Mesendoderm (in vitro differentiated cells): ENCODE measurements around the gene AP1G2.
"Not testable (repeated sequence)": the region's sequence is repeated elsewhere in the genome, so short reads cannot be mapped to it uniquely, and the experiment has no call there.

ENCODE experiments used
- DNase-seq: peaks from one replicate; pipeline ENCODE4 v3.0.0; 2013
- H2AK5ac ChIP-seq: 2 replicates; pipeline ENCODE4 v1.6.1; 2013; ENCODE audit warnings: low read length, inconsistent platforms
- H2BK120ac ChIP-seq: 2 replicates; pipeline ENCODE4 v1.6.1; 2013; ENCODE audit warnings: low read depth, mild to moderate bottlenecking, low read length, moderate library complexity, mixed read lengths
- H2BK15ac ChIP-seq: replicated peaks from 2 replicates; pipeline ENCODE4 v1.6.1; 2013; ENCODE audit warnings: low read depth, mild to moderate bottlenecking, moderate library complexity
- H2BK5ac ChIP-seq: 2 replicates; pipeline ENCODE4 v1.6.1; 2013; ENCODE audit warnings: low read length, inconsistent platforms
- H3K18ac ChIP-seq: 2 replicates; pipeline ENCODE4 v1.6.1; 2013; ENCODE audit warnings: mild to moderate bottlenecking, low read length, mixed read lengths
- H3K23ac ChIP-seq: one replicate; pipeline ENCODE4 v1.6.1; 2013; ENCODE audit warnings: low read length
- H3K27ac ChIP-seq: 2 replicates; pipeline ENCODE4 v1.5.1; 2013; ENCODE audit warnings: low read depth, mild to moderate bottlenecking, inconsistent platforms, low read length, moderate library complexity
- H3K27me3 ChIP-seq: 2 replicates; pipeline ENCODE4 v1.6.1; 2013; ENCODE audit warnings: low read length, control low read depth, mild to moderate bottlenecking, inconsistent platforms; ENCODE audit not compliant: insufficient read depth, poor library complexity
- H3K36me3 ChIP-seq: 2 replicates; pipeline ENCODE4 v1.6.1; 2013; ENCODE audit warnings: low read length, inconsistent platforms; ENCODE audit not compliant: control insufficient read depth, insufficient read depth
- H3K4ac ChIP-seq: one replicate; pipeline ENCODE4 v1.6.1; 2013; ENCODE audit warnings: low read depth, mild to moderate bottlenecking, low read length, moderate library complexity
- H3K4me1 ChIP-seq: 2 replicates; pipeline ENCODE4 v1.6.1; 2013; ENCODE audit warnings: low read depth, low read length, inconsistent platforms; ENCODE audit not compliant: control insufficient read depth
- H3K4me2 ChIP-seq: 2 replicates; pipeline ENCODE4 v1.6.1; 2013; ENCODE audit warnings: low read length
- H3K4me3 ChIP-seq: 2 replicates; pipeline ENCODE4 v1.5.1; 2013; ENCODE audit warnings: mild to moderate bottlenecking, low read length
- H3K56ac ChIP-seq: one replicate; pipeline ENCODE4 v1.6.1; 2013; ENCODE audit warnings: low read length
- H3K79me1 ChIP-seq: 2 replicates; pipeline ENCODE4 v1.6.1; 2013; ENCODE audit warnings: low read length, inconsistent platforms
- H3K79me2 ChIP-seq: 2 replicates; pipeline ENCODE4 v1.6.1; 2013; ENCODE audit warnings: mild to moderate bottlenecking, low read length; ENCODE audit not compliant: control insufficient read depth, insufficient read depth
- H3K9ac ChIP-seq: 2 replicates; pipeline ENCODE4 v1.6.1; 2013; ENCODE audit warnings: low read length, inconsistent platforms
- H4K5ac ChIP-seq: one replicate; pipeline ENCODE4 v1.6.1; 2013; ENCODE audit warnings: low read length
- H4K8ac ChIP-seq: one replicate; pipeline ENCODE4 v1.6.1; 2013; ENCODE audit warnings: low read depth, mild to moderate bottlenecking, control low read depth, low read length, moderate library complexity
- WGBS: extraction: QIAGEN DNeasy Blood & Tissue Kit; methylation state at CpG from one replicate; pipeline ENCODE4 v1.1.7; 2013; ENCODE audit warnings: low lambda C conversion rate, missing lambda C conversion rate; ENCODE audit not compliant: insufficient coverage; ENCODE audit errors: extremely low coverage; 5-methylcytosine and 5-hydroxymethylcytosine counted together

AP1G2 gene

GRCh38 chr14:23602181-23603095 lies 34.8 kb upstream of the AP1G2 start:
- H3K18ac ChIP-seq: no peak overlapping the region
- H3K4me3 ChIP-seq: no peak overlapping the region
- no peaks in the 10 kb centered on the region for H3K79me1 ChIP-seq
- H2BK15ac ChIP-seq: no peak overlapping the region
- no peaks in the 10 kb centered on the region for H3K79me2 ChIP-seq
- H3K23ac ChIP-seq: no peak overlapping the region
- no peak overlapping the region for H3K4ac ChIP-seq
- no peak overlapping the region for H4K8ac ChIP-seq
- no peaks in the 10 kb centered on the region for H3K4me1 ChIP-seq
- H3K4me2 ChIP-seq: no peak overlapping the region
- H3K56ac ChIP-seq: no peak overlapping the region
- H3K27ac ChIP-seq: no peak overlapping the region
- DNase-seq: no peak
- H2AK5ac ChIP-seq: no peak overlapping the region
- no peak overlapping the region for H2BK120ac ChIP-seq
- no peak overlapping the region for H3K9ac ChIP-seq
- H3K36me3 ChIP-seq: no peaks in the 10 kb centered on the region
- no peak overlapping the region for H4K5ac ChIP-seq
- H3K27me3 ChIP-seq: no peaks in the 10 kb centered on the region
- WGBS: no CpG with 5 or more reads among the region's 12 CpGs
- H2BK5ac ChIP-seq: no peak overlapping the region

DNA sequence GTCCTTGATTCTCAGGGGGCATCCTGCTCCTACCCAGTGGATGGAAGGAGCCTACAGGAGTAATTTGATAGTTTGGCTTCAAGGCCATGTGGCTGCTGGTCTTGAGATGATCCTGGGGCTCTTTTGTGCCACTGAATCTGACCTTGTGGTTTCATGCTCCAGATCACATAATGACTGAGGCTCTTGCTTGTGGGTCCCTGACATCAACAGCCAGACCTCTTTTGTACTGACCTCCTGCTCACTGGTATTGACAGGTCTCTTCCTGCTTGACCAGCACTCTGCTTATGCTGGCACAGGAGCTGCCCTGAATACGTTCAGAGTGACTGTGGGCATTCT lies 34.2 kb upstream of the AP1G2 start:
- Histone ChIP-seq H3K4ac (no peak overlapping the region), H3K79me1 (no peaks in the 10 kb centered on the region), H3K27me3 (no peaks in the 10 kb centered on the region), H3K4me3 (no peak overlapping the region), H2AK5ac (no peak overlapping the region), H3K27ac (no peak overlapping the region), H2BK15ac (no peak overlapping the region), H4K8ac (no peak overlapping the region), H3K23ac (no peak overlapping the region), H3K18ac (no peak overlapping the region), H3K56ac (no peak overlapping the region), H4K5ac (no peak overlapping the region), H3K9ac (no peak overlapping the region), H3K4me2 (no peak overlapping the region), H3K79me2 (no peaks in the 10 kb centered on the region), H3K36me3 (no peaks in the 10 kb centered on the region), H2BK120ac (no peak overlapping the region), H3K4me1 (no peaks in the 10 kb centered on the region), H2BK5ac (no peak overlapping the region)
- WGBS: no CpG with 5 or more reads among the region's 1 CpG
- DNase-seq: no peak

DNA sequence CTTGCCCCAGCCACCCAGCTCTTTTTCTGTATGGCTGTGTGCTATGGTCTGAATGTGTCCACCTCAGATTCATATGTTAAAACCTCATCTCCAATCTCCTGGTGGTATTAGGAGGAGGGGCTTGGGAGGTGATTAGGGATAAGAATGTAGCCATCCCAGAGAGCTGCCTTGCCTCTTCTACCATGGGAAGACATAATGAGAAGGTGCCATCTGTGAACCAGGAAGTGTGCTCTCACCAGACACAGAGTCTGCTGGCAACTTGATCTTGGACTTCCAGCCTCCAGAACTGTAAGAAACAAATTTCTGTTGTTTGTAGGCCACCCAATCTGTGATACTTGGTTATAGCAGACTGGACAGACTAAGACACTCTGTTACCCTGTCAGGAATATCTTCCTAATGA lies 33.8 kb upstream of the AP1G2 start:
- Histone ChIP-seq H3K4me1 (no peaks in the 10 kb centered on the region), H2BK5ac (no peak overlapping the region), H3K23ac (no peak overlapping the region), H2AK5ac (no peak overlapping the region), H3K4ac (no peak overlapping the region), H2BK15ac (no peak overlapping the region), H4K5ac (no peak overlapping the region), H3K9ac (no peak overlapping the region), H3K18ac (no peak overlapping the region), H3K56ac (no peak overlapping the region), H3K79me1 (no peaks in the 10 kb centered on the region), H2BK120ac (no peak overlapping the region), H3K27me3 (no peaks in the 10 kb centered on the region), H3K4me2 (no peak overlapping the region), H3K27ac (no peak overlapping the region), H3K4me3 (no peak overlapping the region), H3K36me3 (no peaks in the 10 kb centered on the region), H3K79me2 (no peaks in the 10 kb centered on the region), H4K8ac (no peak overlapping the region)
- DNase-seq: no peak

DNA sequence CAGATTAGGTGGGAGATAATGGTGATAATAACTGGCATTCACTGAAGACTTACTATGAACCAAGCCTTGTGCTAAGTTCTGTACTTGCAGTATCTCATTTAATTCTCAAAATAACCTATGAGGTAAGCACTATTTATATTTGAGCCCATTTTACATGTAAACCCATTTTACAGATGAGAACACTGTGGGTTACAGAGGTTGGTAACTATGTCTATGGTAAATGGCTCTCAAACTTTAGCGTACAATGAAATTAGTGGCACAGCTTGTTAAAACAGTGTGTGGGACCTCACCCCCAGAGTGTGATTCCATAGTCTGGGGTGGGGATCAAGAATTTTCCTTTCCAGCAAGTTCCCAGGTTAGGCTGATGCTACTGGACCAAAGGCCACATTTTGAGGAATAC lies 33.2 kb upstream of the AP1G2 start:
- Histone ChIP-seq H4K5ac (no peak overlapping the region), H3K23ac (no peak overlapping the region), H3K27me3 (no peaks in the 10 kb centered on the region), H3K56ac (no peak overlapping the region), H3K4me1 (no peaks in the 10 kb centered on the region), H3K27ac (no peak overlapping the region), H2BK15ac (no peak overlapping the region), H3K4me3 (no peak overlapping the region), H2BK5ac (no peak overlapping the region), H2BK120ac (no peak overlapping the region), H3K79me1 (no peaks in the 10 kb centered on the region), H2AK5ac (no peak overlapping the region), H3K79me2 (no peaks in the 10 kb centered on the region), H4K8ac (no peak overlapping the region), H3K4ac (no peak overlapping the region), H3K9ac (no peak overlapping the region), H3K4me2 (no peak overlapping the region), H3K18ac (no peak overlapping the region), H3K36me3 (no peaks in the 10 kb centered on the region)
- no CpG with 5 or more reads among the region's 1 CpG for WGBS
- no peak for DNase-seq

GRCh38 chr14:23600322-23600707 lies 32.7 kb upstream of the AP1G2 start:
- Histone ChIP-seq H3K9ac (no peak overlapping the region), H3K79me2 (no peaks in the 10 kb centered on the region), H3K56ac (no peak overlapping the region), H2BK15ac (no peak overlapping the region), H3K4ac (no peak overlapping the region), H3K27ac (no peak overlapping the region), H3K23ac (no peak overlapping the region), H3K27me3 (no peaks in the 10 kb centered on the region), H3K79me1 (no peaks in the 10 kb centered on the region), H4K8ac (no peak overlapping the region), H3K4me1 (no peaks in the 10 kb centered on the region), H3K4me2 (no peak overlapping the region), H2BK5ac (no peak overlapping the region), H3K36me3 (no peaks in the 10 kb centered on the region), H3K18ac (no peak overlapping the region), H4K5ac (no peak overlapping the region), H3K4me3 (no peak overlapping the region), H2BK120ac (no peak overlapping the region), H2AK5ac (no peak overlapping the region)
- no peak for DNase-seq
- WGBS: no CpG with 5 or more reads among the region's 2 CpGs

- H2BK5ac ChIP-seq, H3K79me2 ChIP-seq, H3K56ac ChIP-seq, H4K8ac ChIP-seq, H3K9ac ChIP-seq, H3K4me1 ChIP-seq, H3K23ac ChIP-seq, H2AK5ac ChIP-seq, DNase-seq, H2BK120ac ChIP-seq, H3K27me3 ChIP-seq, H3K36me3 ChIP-seq, H3K4me2 ChIP-seq, H3K79me1 ChIP-seq, H4K5ac ChIP-seq, H3K27ac ChIP-seq, H3K4ac ChIP-seq, H3K4me3 ChIP-seq, H2BK15ac ChIP-seq, H3K18ac ChIP-seq: not testable (repeated sequence)
- WGBS: no CpG with 5 or more reads among the region's 3 CpGs
Measured at GRCh38 chr14:23594191-23594590, 26.6 kb upstream of the AP1G2 start.
